Loucy (cell line): ENCODE measurements around the gene SPOCK3.

Experiments used
- H2AFZ ChIP-seq: fragments of 200-600 bp; sonication (generic); 2 replicates; pipeline ENCODE4 v1.6.0; 2016; ENCODE audit warnings: antibody characterized with exemption, mild to moderate bottlenecking, low read length, moderate library complexity
- H3F3A ChIP-seq: fragments of 200-600 bp; 2 replicates; pipeline ENCODE4 v1.6.0; 2016; ENCODE audit warnings: antibody characterized with exemption, low read depth, mild to moderate bottlenecking
- H3K27me3 ChIP-seq: fragments of 200-600 bp; sonication (generic); 2 replicates; pipeline ENCODE4 v1.6.1; 2014; ENCODE audit warnings: low read length, mild to moderate bottlenecking; ENCODE audit not compliant: insufficient read depth, poor library complexity, severe bottlenecking
- H3K36me3 ChIP-seq: fragments of 200-600 bp; sonication (generic); 2 replicates; pipeline ENCODE4 v1.6.1; 2016; ENCODE audit warnings: low read length; ENCODE audit not compliant: insufficient read depth
- H3K4me1 ChIP-seq: fragments of 200-600 bp; sonication (generic); 2 replicates; pipeline ENCODE4 v1.5.1; 2014; ENCODE audit warnings: low read length, mild to moderate bottlenecking; ENCODE audit not compliant: insufficient read depth, poor library complexity, severe bottlenecking
- H3K4me2 ChIP-seq: fragments of 200-600 bp; sonication (generic); 2 replicates; pipeline ENCODE4 v1.6.0; 2014; ENCODE audit warnings: antibody characterized with exemption, low read length, low read depth, mild to moderate bottlenecking; ENCODE audit not compliant: poor library complexity, severe bottlenecking
- H3K4me3 ChIP-seq: fragments of 200-600 bp; sonication (generic); 2 replicates; pipeline ENCODE4 v1.5.1; 2014; ENCODE audit warnings: low read length, mild to moderate bottlenecking, mixed read lengths; ENCODE audit not compliant: poor library complexity, severe bottlenecking
- H3K79me2 ChIP-seq: fragments of 200-600 bp; sonication (generic); 2 replicates; pipeline ENCODE4 v1.6.1; 2014; ENCODE audit warnings: low read length; ENCODE audit not compliant: insufficient read depth
- H3K9ac ChIP-seq: fragments of 200-600 bp; sonication (generic); 2 replicates; pipeline ENCODE4 v1.6.0; 2014; ENCODE audit warnings: mild to moderate bottlenecking, low read depth, low read length, moderate library complexity; ENCODE audit not compliant: poor library complexity, severe bottlenecking
- H3K9me2 ChIP-seq: fragments of 200-600 bp; sonication (generic); replicated peaks from 2 replicates; pipeline ENCODE4 v1.6.1; 2016; ENCODE audit warnings: low read depth, low read length, mixed read lengths
- H3K9me3 ChIP-seq: fragments of 200-600 bp; sonication (generic); 2 replicates; pipeline ENCODE4 v1.6.1; 2014; ENCODE audit warnings: mild to moderate bottlenecking, antibody characterized with exemption, low read length, low read depth; ENCODE audit not compliant: insufficient read depth
- H4K20me1 ChIP-seq: fragments of 200-600 bp; sonication (generic); 2 replicates; pipeline ENCODE4 v1.6.0; 2014; ENCODE audit warnings: antibody characterized with exemption, low read length, mild to moderate bottlenecking; ENCODE audit not compliant: insufficient read depth, poor library complexity, severe bottlenecking
- EZH2phosphoT487 ChIP-seq: fragments of 200-600 bp; IDR thresholded peaks from 2 replicates; pipeline ENCODE4 v1.6.1; 2018; ENCODE audit warnings: antibody characterized with exemption, mild to moderate bottlenecking, moderate library complexity, borderline replicate concordance
- TF ChIP-seq, protein P1 (sequence below): fragments of 200-600 bp; sonication (generic); conservative IDR thresholded peaks from 2 replicates; pipeline ENCODE4 v1.5.1; 2014; ENCODE audit warnings: mild to moderate bottlenecking, antibody characterized with exemption, low read length

Gene SPOCK3

DNA sequence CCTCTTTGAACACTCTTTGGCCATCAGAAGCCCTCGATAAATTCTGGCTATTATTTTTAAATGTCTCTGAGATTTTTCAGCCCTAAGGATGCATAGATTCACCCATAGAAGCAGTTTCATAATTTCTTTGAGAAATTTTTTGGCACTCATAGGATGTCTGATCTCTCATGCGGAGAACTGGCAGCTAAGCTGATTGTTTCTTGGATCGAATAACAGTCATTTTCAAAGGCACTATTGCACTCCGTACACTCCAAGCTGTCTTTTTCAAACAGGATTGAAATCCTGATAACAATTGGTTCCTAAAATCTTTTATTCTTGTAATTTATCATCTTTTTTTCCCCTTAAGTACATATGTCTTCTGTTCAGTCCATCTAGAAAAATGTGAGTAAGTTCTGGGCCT is 411.9 kb downstream of the SPOCK3 start:
- Histone ChIP-seq H3K36me3 (no peaks in the 10 kb centered on the region), H3K9ac (no peak overlapping the region), H3K4me2 (no peak overlapping the region), H3K9me3 (no peaks in the 10 kb centered on the region), H3K27me3 (no peaks in the 10 kb centered on the region), H3K4me3 (no peak overlapping the region), H3F3A (no peaks in the 10 kb centered on the region), H3K4me1 (no peaks in the 10 kb centered on the region), H3K79me2 (no peaks in the 10 kb centered on the region), H4K20me1 (no peaks in the 10 kb centered on the region), H2AFZ (no peak overlapping the region), H3K9me2 (no peaks in the 10 kb centered on the region)
- TF ChIP-seq EZH2phosphoT487 = no peak
- TF ChIP-seq, protein P1, sequence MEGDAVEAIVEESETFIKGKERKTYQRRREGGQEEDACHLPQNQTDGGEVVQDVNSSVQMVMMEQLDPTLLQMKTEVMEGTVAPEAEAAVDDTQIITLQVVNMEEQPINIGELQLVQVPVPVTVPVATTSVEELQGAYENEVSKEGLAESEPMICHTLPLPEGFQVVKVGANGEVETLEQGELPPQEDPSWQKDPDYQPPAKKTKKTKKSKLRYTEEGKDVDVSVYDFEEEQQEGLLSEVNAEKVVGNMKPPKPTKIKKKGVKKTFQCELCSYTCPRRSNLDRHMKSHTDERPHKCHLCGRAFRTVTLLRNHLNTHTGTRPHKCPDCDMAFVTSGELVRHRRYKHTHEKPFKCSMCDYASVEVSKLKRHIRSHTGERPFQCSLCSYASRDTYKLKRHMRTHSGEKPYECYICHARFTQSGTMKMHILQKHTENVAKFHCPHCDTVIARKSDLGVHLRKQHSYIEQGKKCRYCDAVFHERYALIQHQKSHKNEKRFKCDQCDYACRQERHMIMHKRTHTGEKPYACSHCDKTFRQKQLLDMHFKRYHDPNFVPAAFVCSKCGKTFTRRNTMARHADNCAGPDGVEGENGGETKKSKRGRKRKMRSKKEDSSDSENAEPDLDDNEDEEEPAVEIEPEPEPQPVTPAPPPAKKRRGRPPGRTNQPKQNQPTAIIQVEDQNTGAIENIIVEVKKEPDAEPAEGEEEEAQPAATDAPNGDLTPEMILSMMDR = no peak

DNA sequence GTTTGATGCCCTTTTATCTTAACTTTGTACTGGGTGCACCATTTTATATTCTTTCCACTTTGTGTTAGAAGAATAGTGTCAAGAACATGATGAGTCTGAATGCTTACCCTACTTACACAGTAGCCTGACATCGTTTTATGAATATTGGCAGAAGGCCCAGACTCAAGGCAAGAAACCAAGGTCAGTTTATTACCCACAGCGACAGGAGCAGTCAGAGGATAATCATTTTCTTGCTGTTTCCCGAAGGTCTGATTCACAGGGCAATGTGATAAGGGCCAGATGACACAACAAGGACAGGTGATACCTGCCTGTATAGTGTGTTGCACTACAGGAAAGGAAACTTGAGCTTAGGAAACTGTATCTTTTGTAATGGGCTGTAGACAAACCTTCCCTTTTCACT is 417.4 kb downstream of the SPOCK3 start:
- TF ChIP-seq, protein P1 = no peak
- no peak for TF ChIP-seq EZH2phosphoT487
- Histone ChIP-seq H2AFZ (no peak overlapping the region), H4K20me1 (no peaks in the 10 kb centered on the region), H3K36me3 (no peaks in the 10 kb centered on the region), H3K9me3 (no peaks in the 10 kb centered on the region), H3K4me3 (no peak overlapping the region), H3K4me1 (no peaks in the 10 kb centered on the region), H3F3A (no peaks in the 10 kb centered on the region), H3K79me2 (no peaks in the 10 kb centered on the region), H3K9ac (no peak overlapping the region), H3K4me2 (no peak overlapping the region), H3K27me3 (no peaks in the 10 kb centered on the region), H3K9me2 (no peaks in the 10 kb centered on the region)

- Histone ChIP-seq H3K36me3 (no peaks in the 10 kb centered on the region), H3K4me2 (no peak overlapping the region), H3K9me3 (no peaks in the 10 kb centered on the region), H3K4me3 (no peak overlapping the region), H3K9ac (no peak overlapping the region), H3K27me3 (no peaks in the 10 kb centered on the region), H4K20me1 (no peaks in the 10 kb centered on the region), H2AFZ (no peak overlapping the region), H3K79me2 (no peaks in the 10 kb centered on the region), H3F3A (no peaks in the 10 kb centered on the region), H3K4me1 (no peaks in the 10 kb centered on the region), H3K9me2 (0 out of 2 replicates have a peak, but pooled peaks cover 3% of the 10 kb centered on the region)
- TF ChIP-seq, protein P1 = no peak
- TF ChIP-seq EZH2phosphoT487 = no peak
Observed at GRCh38 chr4:166808380-166808779, 425.9 kb downstream of the SPOCK3 start.
